Small intestine (tissue), 16 donors: ENCODE results near the gene LGALS12. TPM values are rescaled to one million over a fixed set of nuclear protein-coding genes. Genes with fewer than 3 reads are reported as not detected.

Source experiments
- DNase-seq, 2 donors: peaks; one replicate each; pipeline versions ENCODE4 v3.0.0 to v3.0.0-alpha.2; 2013
- FAIRE-seq: peaks from 2 replicates; lab custom pipeline; 2012; peaks lifted over from hg19 to GRCh38; lab: Jason Lieb, UNC
- H3K27ac ChIP-seq, 3 donors: one replicate each; pipeline ENCODE4 v1.5.1; 2013; ENCODE audit warnings: low read length in 2 of 3, mild to moderate bottlenecking in 2 of 3, control low read depth in 1 of 3, inconsistent platforms in 1 of 3, low read depth in 1 of 3, moderate library complexity in 1 of 3
- H3K27me3 ChIP-seq, 3 donors: one replicate each; pipeline ENCODE4 v1.6.1; 2013; ENCODE audit warnings: low read length in 3 of 3, inconsistent platforms in 1 of 3; ENCODE audit not compliant: control insufficient read depth in 3 of 3, insufficient read depth in 3 of 3
- H3K36me3 ChIP-seq, 3 donors: one replicate each; pipeline ENCODE4 v1.6.1; 2013; ENCODE audit warnings: low read length in 3 of 3, inconsistent platforms in 1 of 3, low read depth in 1 of 3, mild to moderate bottlenecking in 1 of 3, moderate library complexity in 1 of 3; ENCODE audit not compliant: control insufficient read depth in 3 of 3, insufficient read depth in 2 of 3
- H3K4me1 ChIP-seq, 3 donors: one replicate each; pipeline ENCODE4 v1.6.1; 2013; ENCODE audit warnings: low read length in 2 of 3, inconsistent platforms in 1 of 3, low read depth in 1 of 3, mild to moderate bottlenecking in 1 of 3, moderate library complexity in 1 of 3; ENCODE audit not compliant: control insufficient read depth in 3 of 3, insufficient read depth in 2 of 3
- H3K4me3 ChIP-seq, 3 donors: one replicate each; pipeline ENCODE4 v1.5.1; 2013; ENCODE audit warnings: low read length in 3 of 3, control low read depth in 1 of 3, inconsistent platforms in 1 of 3, low read depth in 1 of 3, mild to moderate bottlenecking in 1 of 3, moderate library complexity in 1 of 3
- H3K9me3 ChIP-seq, 2 donors: one replicate each; pipeline ENCODE4 v1.6.1; 2013; ENCODE audit warnings: low read depth in 1 of 2, low read length in 1 of 2; ENCODE audit not compliant: control insufficient read depth in 2 of 2, insufficient read depth in 1 of 2
- WGBS, 3 donors: extraction: QIAGEN DNeasy Blood & Tissue Kit; methylation state at CpG; one replicate each; pipeline ENCODE4 v1.1.7; 2013; 5-methylcytosine and 5-hydroxymethylcytosine counted together
- long read RNA-seq, 10 donors: transcript quantifications; one replicate each; lab custom pipeline, GENCODE V29; 2026
- polyA plus RNA-seq, 4 donors: library from polyadenylated mRNA; stranded (reverse) in 3 of 4; unstranded in 1 of 4; fragments of 200-250 nt in 3 of 4; fragments of 120-200 nt in 1 of 4; gene quantifications; one replicate each; pipeline versions ENCODE4 v1.2.1 to v1.2.3, GENCODE V29; 2013
- donor health status: healthy with polysubstance abuse.
- donor health status: control.
- donor health status: control.
- donor health status: Bipolar disorder and iron deficiency.
- donor health status: healthy.

The LGALS12 gene, protein sequence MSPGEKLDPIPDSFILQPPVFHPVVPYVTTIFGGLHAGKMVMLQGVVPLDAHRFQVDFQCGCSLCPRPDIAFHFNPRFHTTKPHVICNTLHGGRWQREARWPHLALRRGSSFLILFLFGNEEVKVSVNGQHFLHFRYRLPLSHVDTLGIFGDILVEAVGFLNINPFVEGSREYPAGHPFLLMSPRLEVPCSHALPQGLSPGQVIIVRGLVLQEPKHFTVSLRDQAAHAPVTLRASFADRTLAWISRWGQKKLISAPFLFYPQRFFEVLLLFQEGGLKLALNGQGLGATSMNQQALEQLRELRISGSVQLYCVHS
- polyA plus RNA-seq = 1 to 10 TPM in 1 of 4 donors, under 1 TPM in 1, not detected in 2; 0.09 to 5.5 TPM
- long read RNA-seq, donor 1 = 0 reads
- long read RNA-seq, donor 2 = 0 reads
- long read RNA-seq, donor 3 = 0 reads
- long read RNA-seq, donor 4 = 0 reads
- long read RNA-seq, donor 5 = 0 reads
- long read RNA-seq, donor 6 = 0 reads
- long read RNA-seq, donor 7 = 0 reads
- long read RNA-seq, donor 8 = 0 reads
- long read RNA-seq, donor 9 = 0 reads
- long read RNA-seq, donor 10 = 0 reads

DNA sequence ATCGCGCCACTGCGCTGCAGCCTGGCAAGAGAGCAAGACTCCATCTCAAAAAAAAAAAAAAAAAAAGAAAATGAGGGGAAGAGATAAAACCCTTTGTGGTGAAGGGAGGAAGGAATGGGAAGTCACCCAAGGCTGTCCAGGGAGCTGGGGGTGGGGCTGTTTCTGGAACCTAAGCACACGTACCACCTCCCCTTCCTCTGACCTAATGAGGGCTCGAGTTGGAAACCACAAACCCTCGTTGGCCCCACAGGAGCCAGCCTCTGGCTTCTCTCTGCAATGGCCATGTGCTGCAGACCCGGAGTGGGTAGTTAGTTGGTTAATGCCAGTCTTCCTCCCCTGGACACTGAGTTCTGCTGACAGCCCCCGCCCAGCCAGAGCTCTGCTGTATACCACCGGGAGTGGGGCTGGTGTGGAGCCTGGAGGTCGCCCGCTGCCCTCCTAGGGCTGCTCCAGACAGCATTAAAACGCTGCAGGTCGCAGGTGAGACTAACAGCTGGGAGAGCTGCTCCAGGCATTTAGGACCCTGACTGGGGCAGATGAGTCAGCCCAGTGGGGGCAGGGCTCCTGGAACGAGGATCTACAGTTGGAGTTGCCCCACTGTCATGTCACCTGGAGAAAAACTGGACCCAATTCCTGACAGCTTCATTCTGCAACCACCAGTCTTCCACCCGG lies at the start of gene LGALS12:
LGALS12 (plus strand) TSS at position 228 of the 672 bp plus-strand sequence; CDS start at position 603, 375 bp downstream.
- H3K9me3 ChIP-seq = no peaks in the 10 kb centered on the region
- FAIRE-seq = no peak
- peaks cover 0 to 2% (median 0%) of the 10 kb centered on the region in 3 donors for H3K4me1 ChIP-seq
- H3K27ac ChIP-seq = no peak within 1 kb of the TSS
- 61 to 75% (median 68%) methylated on average over 15 of the region's 15 CpGs for WGBS, 3 donors
- no peaks in the 10 kb centered on the region for H3K27me3 ChIP-seq
- no peak within 1 kb of the TSS for H3K4me3 ChIP-seq
- no peaks in the 10 kb centered on the region for H3K36me3 ChIP-seq
- DNase-seq = no peak

DNA sequence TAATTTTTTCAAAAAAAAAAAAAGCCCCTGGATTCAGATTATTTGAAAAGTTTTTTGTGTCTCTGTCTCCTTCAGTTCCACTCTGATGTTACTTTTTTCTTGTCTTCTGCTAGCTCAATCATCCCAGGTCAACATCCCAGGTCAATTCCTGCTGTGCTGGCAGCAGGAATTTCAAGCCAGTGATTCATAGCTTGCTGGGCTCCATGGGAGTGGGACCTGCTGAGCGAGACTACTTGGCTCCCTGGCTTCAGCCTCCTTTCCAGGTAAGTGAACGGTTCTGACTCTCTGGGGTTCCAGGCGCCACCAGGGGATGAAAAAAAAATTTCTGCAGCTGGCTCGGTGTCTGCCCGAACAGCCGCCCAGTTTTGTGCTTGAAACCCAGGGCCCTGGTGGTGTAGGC lies 46.3 kb upstream of the LGALS12 start:
- H3K27ac ChIP-seq = no peak overlapping the region
- no peaks in the 10 kb centered on the region for H3K4me1 ChIP-seq
- H3K4me3 ChIP-seq = no peak overlapping the region
- no peaks in the 10 kb centered on the region for H3K9me3 ChIP-seq
- no peak for DNase-seq
- peaks cover 0 to 3% (median 0%) of the 10 kb centered on the region in 3 donors for H3K27me3 ChIP-seq
- no peak for FAIRE-seq
- 62 to 76% (median 70%) methylated on average over 6 of the region's 6 CpGs for WGBS, 3 donors
- no peaks in the 10 kb centered on the region for H3K36me3 ChIP-seq

DNA sequence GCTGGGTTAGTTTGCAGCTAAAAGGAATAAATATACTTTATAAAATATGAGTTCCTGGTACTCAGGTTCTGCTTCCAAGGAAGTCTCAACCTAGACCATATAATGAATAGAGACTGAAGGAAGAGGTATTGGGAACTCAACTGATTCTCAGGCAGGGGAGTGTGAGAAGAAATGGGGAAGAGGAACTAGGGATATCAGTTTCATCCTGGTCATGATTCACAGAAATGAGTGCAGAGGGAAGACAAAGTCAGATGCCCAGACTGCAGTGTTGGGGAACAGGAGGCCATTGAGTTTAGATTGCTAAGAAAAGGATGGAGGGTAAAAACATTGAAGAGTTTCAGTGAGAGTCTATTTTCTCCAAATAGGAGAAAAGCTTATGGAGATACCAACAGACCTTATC lies 43.7 kb upstream of the LGALS12 start:
- Histone ChIP-seq H3K27me3 (peaks cover 0 to 3% (median 0%) of the 10 kb centered on the region in 3 donors), H3K4me3 (no peak overlapping the region), H3K36me3 (no peaks in the 10 kb centered on the region), H3K27ac (no peak overlapping the region), H3K4me1 (no peaks in the 10 kb centered on the region), H3K9me3 (no peaks in the 10 kb centered on the region)
- FAIRE-seq (no peak), DNase-seq (no peak)

DNA sequence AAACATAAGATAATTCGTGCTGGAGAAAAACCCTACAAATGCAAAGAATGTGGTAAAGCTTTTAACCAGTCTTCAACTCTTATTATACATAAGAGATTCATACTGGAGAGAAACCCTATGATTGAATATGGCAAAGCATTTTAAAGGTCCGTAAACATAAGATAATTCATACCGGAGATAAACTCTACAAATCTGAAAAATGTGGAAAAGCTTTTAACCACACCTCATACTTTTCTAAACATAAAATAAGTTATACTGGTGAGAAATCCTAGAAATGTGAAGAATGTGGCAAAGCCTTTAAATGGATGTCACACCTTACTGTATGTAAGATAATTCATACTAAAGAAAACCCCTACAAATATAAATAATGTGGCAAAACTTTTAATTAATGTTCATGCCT lies 35.6 kb upstream of the LGALS12 start:
- no peak for FAIRE-seq
- Histone ChIP-seq H3K27ac (no peak overlapping the region), H3K4me3 (no peak overlapping the region), H3K27me3 (peaks cover 0 to 3% (median 0%) of the 10 kb centered on the region in 3 donors), H3K9me3 (no peaks in the 10 kb centered on the region), H3K36me3 (no peaks in the 10 kb centered on the region), H3K4me1 (no peaks in the 10 kb centered on the region)
- DNase-seq = no peak
- WGBS, 3 donors = 66 to 79% (median 67%) methylated on average over 3 of the region's 3 CpGs

DNA sequence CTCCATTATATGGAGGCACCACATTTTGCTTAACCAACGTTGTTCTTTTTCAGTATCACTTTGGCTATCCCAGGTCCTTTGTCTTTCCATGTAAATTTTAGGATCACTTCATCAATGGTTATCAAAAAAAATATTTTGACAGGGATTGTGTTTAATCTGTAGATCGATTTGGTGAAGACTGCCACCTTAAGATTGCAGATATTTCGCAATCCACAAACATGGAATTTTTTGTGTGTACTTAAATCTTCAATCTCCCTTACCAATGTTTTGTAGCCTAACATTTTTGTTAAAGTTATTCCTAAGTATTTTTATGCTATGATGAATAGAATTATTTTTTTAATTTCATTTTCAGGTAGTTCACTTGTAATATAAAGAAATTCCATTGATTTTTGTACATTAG lies 33.5 kb upstream of the LGALS12 start:
- FAIRE-seq = no peak
- H3K36me3 ChIP-seq = no peaks in the 10 kb centered on the region
- 53 to 68% (median 56%) methylated on average over 3 of the region's 3 CpGs for WGBS, 3 donors
- H3K27me3 ChIP-seq = peaks cover 0 to 3% (median 0%) of the 10 kb centered on the region in 3 donors
- H3K4me3 ChIP-seq = no peak overlapping the region
- no peak overlapping the region for H3K27ac ChIP-seq
- no peak for DNase-seq
- H3K9me3 ChIP-seq = peaks cover 0 to 3% of the 10 kb centered on the region in 2 donors
- H3K4me1 ChIP-seq = no peaks in the 10 kb centered on the region

DNA sequence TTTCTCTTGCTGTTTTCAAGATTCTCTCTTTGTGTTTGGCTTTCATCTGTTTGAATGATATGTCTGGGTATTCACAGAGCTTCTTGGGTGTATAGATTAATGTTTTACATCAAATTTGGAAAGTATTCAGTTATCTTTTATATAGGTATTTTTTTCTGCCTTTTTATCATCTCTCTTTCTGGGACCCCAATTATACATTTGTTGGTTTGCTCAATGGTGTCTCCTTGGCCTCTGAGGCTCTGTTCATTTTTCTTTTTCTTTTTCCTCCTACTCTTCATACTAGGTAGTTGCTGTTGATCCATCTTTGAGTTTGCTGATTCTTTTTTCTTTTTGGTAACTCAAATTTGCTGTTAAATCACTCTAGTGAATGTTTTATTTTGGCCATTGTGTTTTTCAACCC lies 29.3 kb upstream of the LGALS12 start:
- no peaks in the 10 kb centered on the region for H3K36me3 ChIP-seq
- H3K9me3 ChIP-seq = peaks cover 0 to 3% of the 10 kb centered on the region in 2 donors
- H3K27me3 ChIP-seq = no peaks in the 10 kb centered on the region
- FAIRE-seq = no peak
- H3K4me3 ChIP-seq = no peak overlapping the region
- H3K27ac ChIP-seq = no peak overlapping the region
- no peaks in the 10 kb centered on the region for H3K4me1 ChIP-seq
- no peak for DNase-seq

DNA sequence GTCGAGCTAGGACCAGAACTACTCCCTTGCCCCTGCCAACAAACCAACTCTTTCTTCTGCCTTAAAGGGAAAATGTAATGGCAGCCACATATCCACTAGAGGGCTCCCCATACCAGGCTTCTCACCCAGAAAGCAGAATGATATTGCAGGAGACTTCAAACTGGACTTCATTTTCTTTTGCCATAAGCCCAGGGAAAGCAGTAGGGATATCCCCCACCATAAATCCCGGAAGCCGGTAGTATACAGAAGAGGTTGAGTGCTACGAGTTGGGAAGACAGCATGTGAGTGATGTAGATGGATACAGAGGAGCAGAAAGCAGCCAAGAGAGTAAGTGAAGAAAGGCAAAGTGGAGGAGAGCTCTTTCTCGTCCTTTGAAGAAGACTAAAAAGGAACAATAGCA lies 27.0 kb upstream of the LGALS12 start:
- Histone ChIP-seq H3K4me1 (no peaks in the 10 kb centered on the region), H3K9me3 (peaks cover 0 to 5% of the 10 kb centered on the region in 2 donors), H3K27ac (no peak overlapping the region), H3K4me3 (no peak overlapping the region), H3K36me3 (no peaks in the 10 kb centered on the region), H3K27me3 (no peaks in the 10 kb centered on the region)
- FAIRE-seq (no peak), DNase-seq (peak; percentile 71 to 75)
- WGBS, 3 donors = 15 to 18% (median 17%) methylated on average over 5 of the region's 5 CpGs

DNA sequence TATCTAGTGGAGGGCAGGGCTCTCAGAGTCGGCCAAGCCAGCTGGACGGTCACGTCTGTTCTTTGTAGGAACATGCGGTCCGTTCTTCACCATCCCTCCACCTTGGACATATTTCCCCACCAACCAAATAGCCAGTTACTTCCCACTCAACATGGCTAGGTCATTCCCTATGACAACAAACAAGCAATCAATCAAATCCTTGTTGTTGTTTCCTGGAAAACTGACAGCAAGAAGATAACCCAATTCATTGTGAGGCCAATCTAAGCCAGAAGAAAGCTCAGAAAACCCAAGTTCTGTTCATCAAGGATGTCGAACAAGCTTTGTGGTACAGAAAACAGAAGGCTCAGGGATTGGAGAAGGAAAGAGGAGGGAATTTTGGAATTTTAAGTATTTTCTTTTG lies 25.8 kb upstream of the LGALS12 start:
- Histone ChIP-seq H3K4me3 (no peak overlapping the region), H3K9me3 (peaks cover 0 to 5% of the 10 kb centered on the region in 2 donors), H3K36me3 (no peaks in the 10 kb centered on the region), H3K4me1 (no peaks in the 10 kb centered on the region), H3K27me3 (no peaks in the 10 kb centered on the region), H3K27ac (no peak overlapping the region)
- DNase-seq (no peak), FAIRE-seq (no peak)
- 74 to 97% (median 95%) methylated on average over 6 of the region's 6 CpGs for WGBS, 3 donors
